KG1 (cell line): ENCODE data around the gene UGT3A2.
"Not testable (repeated sequence)": the region's sequence is repeated elsewhere in the genome, so short reads cannot be mapped to it uniquely, and the experiment has no call there.

ENCODE experiments used
- DNase-seq: peaks from one replicate; lab custom pipeline; 2025; lab: John Stamatoyannopoulos, UW

Gene UGT3A2

DNA sequence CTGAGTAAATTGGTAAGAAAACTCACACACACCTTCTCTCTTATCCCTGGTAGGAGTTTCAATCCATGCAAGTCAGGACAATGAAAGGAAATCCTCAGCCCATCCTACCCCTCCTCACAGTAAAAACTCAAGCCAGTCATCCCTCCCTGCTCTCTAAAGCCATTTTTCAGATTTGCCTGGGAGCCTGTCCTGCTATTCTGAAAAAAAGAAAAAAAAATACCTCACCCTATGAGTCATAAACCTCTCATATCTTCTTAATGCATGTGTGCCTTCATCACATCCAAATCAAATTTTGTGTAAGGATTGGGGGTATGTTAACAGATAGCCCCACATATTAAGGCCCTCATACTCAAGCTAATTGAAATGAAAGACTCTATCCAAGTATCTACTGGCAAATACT is 14.1 kb downstream of the UGT3A2 start:
- no peak for DNase-seq

- DNase-seq, result no peak
Observed at GRCh38 chr5:36049949-36050348, 16.7 kb downstream of the UGT3A2 start.

DNA sequence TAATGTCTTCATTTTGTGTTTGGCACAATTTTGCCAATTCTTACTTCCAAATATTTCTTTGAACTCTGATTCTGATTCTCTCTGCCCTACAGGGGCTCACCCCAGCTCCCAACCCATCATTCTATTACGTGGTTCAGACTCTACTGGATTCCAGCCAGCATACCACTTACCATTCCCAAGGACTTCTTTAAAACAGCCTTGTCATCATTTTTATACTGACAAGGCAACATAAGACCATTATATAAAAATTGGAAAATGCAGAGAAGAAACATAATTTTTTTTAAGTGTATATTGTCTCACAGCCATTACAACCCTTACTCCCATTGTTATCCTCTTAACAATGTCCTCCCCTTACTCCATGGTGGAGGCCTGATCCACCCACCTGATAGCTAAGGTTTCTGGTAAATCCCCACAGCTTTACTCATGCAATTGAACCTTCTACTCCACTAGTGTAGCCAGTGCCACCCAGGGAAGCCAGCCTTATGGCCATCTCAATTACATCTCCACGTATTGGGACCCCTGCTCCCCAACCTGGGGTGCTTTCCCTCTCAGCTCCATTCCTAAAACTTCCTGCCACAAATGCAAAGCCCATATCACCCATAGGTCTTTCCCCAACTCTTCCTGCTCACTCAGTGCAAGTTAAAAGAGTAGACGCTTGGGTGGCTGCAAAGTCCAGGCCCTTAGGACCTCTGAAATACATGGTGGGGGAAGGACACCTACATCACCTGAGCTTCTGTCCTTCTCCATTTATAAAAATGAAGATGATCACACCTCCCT is 19.1 kb downstream of the UGT3A2 start:
- no peak for DNase-seq

GRCh38 chr5:36045895-36046294 is 20.8 kb downstream of the UGT3A2 start:
- no peak for DNase-seq

GRCh38 chr5:36041537-36041845 is 25.2 kb downstream of the UGT3A2 start:
- DNase-seq, result no peak

- DNase-seq, result no peak
Observed at GRCh38 chr5:36040651-36041536, 25.8 kb downstream of the UGT3A2 start.

- DNase-seq, result no peak
Observed at GRCh38 chr5:36035696-36036095, 31.0 kb downstream of the UGT3A2 start.

DNA sequence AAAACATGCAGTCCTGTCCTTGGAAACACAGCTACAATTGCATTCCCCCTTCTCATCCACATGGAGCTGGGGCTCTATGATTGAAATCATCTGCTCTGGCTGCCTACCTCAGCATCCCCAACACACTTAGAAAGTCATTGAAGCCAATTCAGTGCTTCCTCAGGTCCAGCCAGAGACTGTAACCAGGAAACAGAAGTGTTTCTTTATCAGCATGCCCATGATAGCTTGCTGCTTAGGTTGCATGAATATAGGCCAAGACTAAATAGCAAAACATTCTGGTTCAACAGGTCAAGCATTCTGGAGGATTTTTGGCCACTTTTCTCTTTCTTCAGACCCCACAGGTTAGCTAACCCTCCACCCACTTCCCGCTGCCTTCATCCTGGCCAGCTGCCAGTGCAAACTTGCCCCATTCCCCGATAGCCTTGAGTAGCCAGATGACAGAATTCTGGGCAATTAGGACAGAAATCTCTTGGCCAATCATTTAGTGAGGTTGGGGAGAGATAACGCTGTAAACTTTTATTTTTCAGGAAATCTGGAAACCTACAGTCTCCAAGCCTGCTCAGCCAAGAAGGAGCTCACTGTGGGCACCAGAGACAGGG is 32.0 kb downstream of the UGT3A2 start:
- DNase-seq, result not testable (repeated sequence)

GRCh38 chr5:36033486-36033885 is 33.2 kb downstream of the UGT3A2 start:
- no peak for DNase-seq

GRCh38 chr5:36033047-36033446 is 33.6 kb downstream of the UGT3A2 start:
- DNase-seq, result no peak

GRCh38 chr5:36031223-36031622 is 35.5 kb downstream of the UGT3A2 start:
- no peak for DNase-seq

GRCh38 chr5:36029914-36030313 is 36.8 kb downstream of the UGT3A2 start:
- DNase-seq, result no peak

DNA sequence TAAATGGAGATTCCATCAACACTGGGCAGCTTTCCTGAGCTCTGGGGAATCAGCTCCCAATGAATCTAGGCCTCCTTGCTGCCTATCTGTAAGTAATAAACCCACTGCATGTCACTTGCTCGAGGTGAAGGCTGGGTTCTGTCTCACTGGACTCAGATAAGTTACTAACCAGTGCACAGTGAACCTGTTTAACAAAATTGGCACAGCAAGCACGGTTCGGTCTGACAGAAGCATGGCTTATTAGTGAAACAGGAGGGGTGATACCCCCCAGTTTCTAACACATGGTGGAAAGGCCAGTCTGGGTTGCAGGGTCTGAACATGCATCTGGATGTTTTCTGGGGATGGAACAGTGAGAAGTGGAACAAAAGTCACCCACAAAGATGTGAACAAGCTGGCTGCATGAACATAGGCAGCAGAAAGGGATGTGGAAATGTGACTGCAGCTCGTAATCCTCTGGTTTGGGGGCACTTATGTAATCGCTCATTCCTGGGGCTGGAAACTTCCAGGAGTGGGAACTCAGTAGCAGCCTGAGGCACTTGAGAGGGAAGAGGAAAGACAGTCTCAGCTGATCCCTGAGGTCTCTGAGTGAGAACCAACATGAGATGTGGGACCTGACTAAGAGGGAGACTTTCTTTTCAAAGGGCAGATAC is 37.7 kb downstream of the UGT3A2 start:
- DNase-seq, result no peak

DNA sequence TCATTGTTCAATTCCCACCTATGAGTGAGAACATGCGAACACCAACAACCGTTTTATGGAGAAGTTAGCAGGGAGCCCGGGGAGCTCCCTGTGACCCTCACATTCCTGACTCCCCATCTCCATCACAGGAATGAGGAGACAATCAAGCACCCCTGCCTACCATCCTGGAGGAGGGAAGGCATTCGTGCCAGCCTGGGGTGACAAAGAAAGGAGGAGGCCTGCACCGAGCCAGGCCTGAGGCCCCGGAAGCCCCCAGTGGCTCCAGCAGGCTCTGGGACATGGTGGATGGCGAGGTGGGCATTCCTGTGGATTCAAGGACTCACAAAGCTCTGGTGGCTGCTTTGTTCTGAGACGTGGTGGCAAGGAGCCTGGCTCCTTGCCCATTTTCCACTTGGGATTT is 39.0 kb downstream of the UGT3A2 start:
- DNase-seq, result no peak

DNA sequence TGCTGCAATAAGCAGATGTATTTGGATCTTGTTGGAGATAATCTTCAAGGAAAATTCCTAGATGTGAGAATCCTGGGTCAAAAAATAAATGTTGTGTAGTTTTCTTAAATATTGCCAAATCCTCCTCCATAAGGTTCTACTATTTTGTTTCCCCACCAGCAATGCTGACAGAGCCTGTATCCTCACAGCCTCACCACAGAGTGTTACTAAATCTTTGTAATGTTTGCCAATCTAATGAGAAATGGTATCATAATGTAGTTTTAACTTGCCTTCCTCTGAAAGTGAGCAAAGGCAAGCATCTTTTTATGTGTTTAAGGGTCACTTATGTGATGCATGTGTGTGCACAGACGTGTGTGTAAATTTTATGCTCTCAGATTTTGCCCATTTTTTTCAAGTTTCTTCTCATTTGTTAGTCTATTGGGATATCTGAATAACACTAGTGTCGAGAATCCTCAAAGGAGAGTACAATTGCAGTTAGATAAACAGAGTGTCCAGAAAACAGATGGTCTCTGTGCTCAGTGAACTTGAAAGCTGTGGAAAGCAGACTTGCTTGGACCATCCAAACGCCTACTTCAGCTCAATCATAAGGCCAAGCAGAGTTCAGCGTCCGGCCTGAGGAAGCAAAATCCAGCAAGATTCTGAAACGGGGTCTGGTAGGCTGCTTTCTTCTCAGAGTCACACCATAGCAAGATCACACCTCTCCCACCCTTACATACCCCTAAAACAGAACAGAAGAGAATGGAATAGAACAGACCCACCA is 39.8 kb downstream of the UGT3A2 start:
- DNase-seq, result no peak

DNA sequence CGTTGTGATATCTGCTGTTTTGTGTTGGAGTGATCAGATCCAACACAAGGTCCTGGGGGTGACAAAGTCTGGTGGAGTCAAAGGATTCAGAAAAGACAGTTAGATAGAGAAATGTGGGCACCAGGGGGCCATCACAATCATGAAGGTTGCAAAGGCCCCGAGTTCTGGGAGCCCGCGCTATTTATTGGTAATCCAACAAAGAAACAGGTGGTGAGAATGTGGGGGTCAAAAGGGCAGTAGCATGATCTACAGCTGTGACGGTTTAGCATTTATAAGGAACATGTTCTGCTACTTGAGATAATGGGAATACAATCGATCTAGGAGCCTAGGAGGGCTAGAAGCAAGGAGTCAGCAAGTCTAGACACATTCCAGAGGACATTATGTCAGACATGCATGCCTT is 44.4 kb downstream of the UGT3A2 start:
- DNase-seq, result not testable (repeated sequence)

- DNase-seq, result not testable (repeated sequence)
Observed at GRCh38 chr5:36019584-36019983, 47.1 kb downstream of the UGT3A2 start.

DNA sequence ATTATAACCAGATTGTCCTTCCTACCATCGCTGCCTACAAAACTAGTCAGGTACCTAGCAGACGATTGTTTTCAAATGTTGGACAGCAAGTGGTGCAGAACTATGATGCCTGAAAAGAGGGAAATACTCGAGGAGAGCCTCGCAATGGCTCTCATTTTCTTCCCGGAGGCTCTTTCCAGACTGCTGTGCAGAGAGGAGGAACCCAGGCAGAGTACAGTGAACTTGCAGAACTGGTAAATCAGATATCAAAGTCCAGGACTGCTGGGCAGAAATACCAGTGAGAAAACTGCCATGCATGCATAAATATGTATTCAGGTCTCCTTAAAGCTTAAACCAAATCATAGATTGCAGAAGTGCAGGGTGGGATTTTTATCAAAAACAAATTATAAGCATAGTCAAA is 49.1 kb downstream of the UGT3A2 start:
- no peak for DNase-seq

- no peak for DNase-seq
Observed at GRCh38 chr5:36017004-36017403, 49.7 kb downstream of the UGT3A2 start.

DNA sequence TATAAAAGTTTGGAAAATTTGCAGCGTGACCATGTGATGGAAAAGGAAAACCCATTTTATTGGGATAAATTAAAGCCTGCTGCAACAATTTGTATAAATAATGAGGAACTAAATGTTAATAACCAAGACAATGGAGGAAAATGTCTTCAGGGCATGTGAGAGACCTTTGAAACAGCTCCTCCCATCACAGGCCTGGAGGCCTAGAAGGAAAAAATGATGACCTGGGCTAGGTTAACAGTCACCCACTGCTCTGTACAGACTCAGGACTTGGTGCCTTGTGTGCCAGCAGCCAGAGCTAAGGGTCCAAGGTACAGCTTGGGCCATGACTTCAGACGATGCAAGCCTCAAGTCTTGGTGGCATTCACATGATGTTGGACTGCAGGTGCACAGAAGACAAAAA is 53.5 kb downstream of the UGT3A2 start:
- no peak for DNase-seq

- DNase-seq, result no peak
Observed at GRCh38 chr5:36009698-36010097, 57.0 kb downstream of the UGT3A2 start.

GRCh38 chr5:36007366-36007765 is 59.3 kb downstream of the UGT3A2 start:
- DNase-seq, result no peak
